B cell (primary cell): ENCODE data around the gene ADAM12.

Experiments used
- CTCF ChIP-seq: fragments of 200-600 bp; IDR thresholded peaks from one replicate; pipeline ENCODE4 v1.8.0; 2022; ENCODE audit warnings: antibody characterized with exemption, mild to moderate bottlenecking
- EZH2 ChIP-seq: IDR thresholded peaks from 2 replicates; pipeline ENCODE4 v1.6.1; 2012; ENCODE audit warnings: borderline replicate concordance, low read depth, mild to moderate bottlenecking, moderate library complexity, low read length; ENCODE audit not compliant: insufficient read depth, poor library complexity, severe bottlenecking

GRCh38 chr10:126087153-126087680 is 301.1 kb downstream of the ADAM12 start:
- TF ChIP-seq EZH2 (no peak), CTCF (no peak)
